NCI-H460 (cell line): ENCODE results near the gene GTF2F2. TPM values are rescaled to one million over a fixed set of nuclear protein-coding genes. Genes with fewer than 3 reads are reported as not detected.

ENCODE experiments used
- DNase-seq: peaks from one replicate; pipeline ENCODE4 v3.0.0-alpha.2; 2016; ENCODE audit warnings: low read depth; ENCODE audit errors: extremely low read depth
- total RNA-seq: library from RNA; depleted of rRNA; stranded (reverse); fragments of >200 nt; shearing (Covaris generic); gene quantifications from 2 replicates; pipeline ENCODE4 v1.2.3, GENCODE V29; 2014

The GTF2F2 gene
- total RNA-seq, 1 experiment from 2014 or later: 33.9 TPM

- DNase-seq: no peak
Observed at GRCh38 chr13:45120967-45121831, 889 bp downstream of the GTF2F2 start.

DNA sequence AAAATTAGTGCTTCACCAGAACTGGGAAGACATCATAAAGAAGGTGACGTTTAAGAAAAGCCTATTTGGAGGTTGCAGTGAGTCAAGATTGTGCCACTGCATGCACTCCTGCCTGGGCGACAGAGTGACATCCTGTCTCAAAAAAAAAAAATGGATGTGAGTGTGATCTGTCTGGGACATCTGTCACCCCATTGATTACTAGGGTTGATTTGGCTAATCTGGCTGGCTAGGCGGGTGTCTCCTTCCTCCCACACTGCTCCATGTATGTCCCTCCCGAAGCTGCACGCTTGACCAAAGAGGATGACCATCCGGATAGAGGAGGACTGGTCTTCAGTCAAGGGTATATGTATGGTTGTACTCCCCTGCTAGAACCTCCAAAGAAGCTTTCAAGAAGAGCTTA lies 2.6 kb downstream of the GTF2F2 start:
- DNase-seq: no peak

- DNase-seq: no peak
Observed at GRCh38 chr13:45132369-45133064, 12.2 kb downstream of the GTF2F2 start.

DNA sequence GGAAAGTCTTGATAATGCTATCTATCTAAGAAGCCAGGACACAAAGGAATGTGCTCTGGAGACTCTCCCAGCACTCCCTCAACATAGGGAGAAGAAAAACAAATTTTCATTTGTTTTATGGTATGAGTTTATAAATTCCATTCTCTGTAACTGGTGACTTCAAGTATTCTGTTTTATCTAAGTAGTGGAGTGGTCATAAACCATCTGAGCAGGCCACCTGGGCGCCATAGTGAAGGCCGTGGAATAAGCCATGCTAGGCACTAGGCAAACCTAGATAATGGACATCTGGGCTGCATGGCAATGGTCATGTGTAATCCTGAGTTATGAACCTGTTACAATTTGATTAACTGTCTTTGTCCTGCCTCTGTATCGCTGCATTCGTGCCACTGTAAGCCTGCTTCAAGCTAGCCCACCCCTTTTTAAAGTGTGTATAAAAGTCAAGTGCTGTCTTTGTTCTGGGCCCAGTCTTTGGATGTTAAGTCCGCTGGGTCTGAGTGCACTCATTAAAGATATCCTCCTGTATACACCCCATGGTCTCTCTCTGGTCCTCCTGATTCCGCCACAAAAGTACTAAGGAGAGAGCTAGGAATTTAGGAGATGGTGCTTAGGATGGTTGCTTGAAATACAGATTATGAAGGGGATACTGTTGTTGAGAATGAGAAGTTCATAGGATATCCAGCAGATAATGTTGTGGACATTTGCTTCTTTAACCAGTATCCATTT lies 13.2 kb downstream of the GTF2F2 start:
- no peak for DNase-seq

GRCh38 chr13:45136741-45137504 lies 16.6 kb downstream of the GTF2F2 start:
- DNase-seq: no peak

DNA sequence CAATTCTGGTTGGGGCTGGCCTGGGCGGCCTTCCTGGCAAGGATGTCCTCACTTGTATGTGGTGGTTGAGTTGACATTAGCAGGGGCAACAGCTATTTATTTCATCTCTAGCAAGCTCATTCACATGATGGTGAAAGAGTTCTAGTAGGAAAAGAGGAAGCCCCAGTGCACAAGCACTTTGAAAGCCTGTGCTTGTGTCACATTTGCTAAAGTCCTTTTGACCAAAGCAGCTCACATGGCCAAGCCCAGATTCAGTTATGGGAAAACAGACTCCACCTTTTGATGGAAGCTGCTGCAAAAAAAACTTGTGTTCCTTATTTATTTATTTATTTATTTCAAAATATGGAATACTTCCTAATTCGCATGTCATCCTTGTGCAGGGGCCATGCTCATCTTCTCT lies 17.2 kb downstream of the GTF2F2 start:
- DNase-seq: no peak

GRCh38 chr13:45138282-45138681 lies 18.0 kb downstream of the GTF2F2 start:
- DNase-seq: no peak

DNA sequence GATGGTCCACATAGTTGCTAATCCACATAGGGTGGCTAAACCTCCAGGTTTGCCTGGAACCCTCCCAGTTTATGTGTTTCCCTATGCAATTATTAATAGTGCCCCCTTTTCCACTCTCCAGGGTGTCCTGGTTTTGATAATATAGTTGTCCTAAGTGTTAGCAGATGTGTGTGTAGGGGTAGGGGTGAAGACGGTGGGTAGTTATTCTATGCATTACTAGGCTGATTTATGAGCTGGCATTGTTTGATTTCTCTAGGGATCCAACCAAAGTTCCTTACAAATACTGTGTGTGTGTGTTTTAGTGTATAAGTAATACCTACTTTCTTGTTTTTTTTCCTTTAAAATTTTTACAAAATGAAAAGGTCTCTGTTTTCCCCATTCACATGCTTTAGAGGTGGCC lies 21.1 kb downstream of the GTF2F2 start:
- DNase-seq: no peak

GRCh38 chr13:45142440-45143345 lies 22.4 kb downstream of the GTF2F2 start:
- no peak for DNase-seq

DNA sequence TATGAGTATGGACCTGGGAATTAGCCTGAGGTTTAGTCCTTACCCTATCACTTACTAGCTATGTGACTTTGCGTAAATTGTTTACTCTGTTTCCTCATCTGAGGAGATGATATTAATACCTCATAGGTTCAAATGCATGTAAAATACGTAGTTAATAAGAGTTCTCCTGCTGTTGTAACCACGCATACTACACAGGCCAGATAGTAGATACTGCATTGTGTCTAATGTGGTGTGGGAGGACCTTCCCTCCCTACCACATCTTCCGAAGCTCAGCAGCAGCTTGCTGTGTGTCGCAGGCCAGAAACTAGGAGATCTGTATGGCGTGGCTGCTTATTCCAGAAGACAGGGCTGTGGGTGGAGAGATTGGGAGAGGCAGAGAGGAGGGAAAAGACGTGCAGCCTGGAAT lies 23.0 kb downstream of the GTF2F2 start:
- peak; percentile 47 for DNase-seq

DNA sequence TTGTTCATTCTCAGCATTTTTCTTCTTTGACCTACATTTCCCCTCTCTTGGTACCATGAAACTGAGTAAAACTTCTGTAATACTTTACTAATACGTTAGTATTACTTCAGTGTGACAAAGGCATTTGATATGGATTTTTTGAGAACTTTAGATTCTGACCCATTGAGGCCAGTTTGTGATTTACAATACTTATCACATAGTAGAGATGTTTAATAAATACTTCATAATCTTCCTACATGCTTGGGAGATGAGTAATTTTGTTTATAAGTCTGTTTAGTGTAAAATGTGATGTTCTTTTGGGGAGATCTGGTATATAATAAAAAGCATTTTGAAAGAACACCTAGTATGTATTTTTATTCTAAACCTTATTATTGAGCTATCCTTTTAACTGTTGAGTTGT lies 29.7 kb downstream of the GTF2F2 start:
- no peak for DNase-seq

DNA sequence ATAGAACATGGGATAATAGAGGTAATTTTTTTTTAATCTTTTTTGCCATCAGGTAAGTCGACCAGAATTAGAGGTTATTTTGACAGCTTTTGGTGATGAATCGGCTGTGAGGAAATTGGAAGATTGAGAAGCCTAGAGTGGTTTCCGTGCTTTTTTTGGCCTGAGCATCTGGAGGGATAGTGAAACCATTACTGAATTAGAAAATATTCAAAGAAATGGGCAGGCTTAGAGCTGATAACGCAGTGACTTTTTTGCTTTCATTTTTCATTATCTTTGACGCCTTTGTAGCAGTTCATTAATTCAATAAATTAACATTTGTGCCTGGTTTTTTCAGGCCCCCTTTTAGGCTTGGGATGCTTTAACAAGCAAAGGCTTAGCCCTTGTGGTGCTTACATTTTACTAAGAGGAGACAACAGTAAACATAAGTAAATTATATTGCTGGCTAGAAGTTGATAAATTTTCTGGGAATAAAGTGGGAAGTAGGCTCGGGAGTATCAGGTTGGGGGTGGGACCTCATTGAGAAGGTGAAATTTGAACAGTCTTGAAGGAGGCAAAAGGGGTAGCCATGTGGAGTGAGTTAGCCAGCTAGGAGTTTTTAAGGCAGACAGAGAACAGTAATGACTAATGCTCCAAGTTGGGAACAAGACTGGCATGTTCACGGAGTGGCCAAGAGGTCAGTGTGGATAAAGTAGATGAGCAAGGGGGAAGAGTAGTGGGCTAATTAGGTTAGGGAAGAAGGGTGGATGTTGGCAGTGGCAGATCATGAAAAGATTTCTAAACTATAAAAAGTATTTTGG lies 36.5 kb downstream of the GTF2F2 start:
- no peak for DNase-seq

- no peak for DNase-seq
Observed at GRCh38 chr13:45162194-45162593, 41.9 kb downstream of the GTF2F2 start.

DNA sequence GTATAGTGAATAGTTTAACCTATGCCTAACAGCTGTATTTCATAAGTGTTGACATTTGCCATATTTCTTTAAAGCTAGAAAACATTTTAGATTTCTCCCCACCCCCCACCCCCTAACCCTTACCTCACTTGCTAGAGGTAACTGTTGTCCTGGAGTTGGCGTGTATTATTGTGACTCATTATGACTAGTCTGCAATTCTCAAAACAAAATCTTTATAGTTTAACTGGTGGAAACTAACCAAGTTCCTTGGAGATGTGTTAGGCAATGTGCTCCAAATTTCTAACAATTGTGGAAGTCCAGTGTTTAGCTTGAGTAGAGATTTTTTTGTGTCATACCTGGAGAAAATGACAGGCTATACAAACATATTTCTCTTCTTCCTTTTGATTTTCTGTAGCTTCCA lies 42.5 kb downstream of the GTF2F2 start:
- DNase-seq: no peak

GRCh38 chr13:45166858-45167257 lies 46.5 kb downstream of the GTF2F2 start:
- no peak for DNase-seq

- no peak for DNase-seq
Observed at GRCh38 chr13:45167611-45168554, 47.6 kb downstream of the GTF2F2 start.

DNA sequence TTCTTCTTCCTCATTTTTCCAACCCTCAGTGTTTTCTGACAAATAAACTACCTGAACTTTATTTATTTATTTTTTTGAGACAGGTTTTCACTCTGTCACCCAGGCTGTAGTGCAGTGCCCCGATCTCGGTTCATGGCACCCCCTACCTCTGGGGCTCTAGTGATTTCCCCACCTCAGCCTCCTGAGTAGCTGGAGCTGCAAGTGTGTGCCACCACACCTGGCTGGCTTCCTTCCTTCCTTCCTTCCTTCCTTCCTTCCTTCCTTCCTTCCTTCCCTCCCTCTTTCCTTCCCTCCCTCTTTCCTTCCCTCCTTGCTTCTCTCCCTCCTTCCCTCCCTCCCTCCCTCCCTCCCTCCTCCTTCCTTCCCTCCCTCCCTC lies 48.2 kb downstream of the GTF2F2 start:
- no peak for DNase-seq

GRCh38 chr13:45174478-45174877 lies 54.2 kb downstream of the GTF2F2 start:
- no peak for DNase-seq
